ENCODE data around the gene NDUFS1.
"Not testable (repeated sequence)": the region's sequence is repeated elsewhere in the genome, so short reads cannot be mapped to it uniquely, and the experiment has no call there.

Gene NDUFS1

GRCh38 chr2:206160807-206161179 is 1.5 kb upstream of the NDUFS1 start:
- DNase-seq = no peak

- DNase-seq = peak; percentile 14
Measured at GRCh38 chr2:206160125-206160806, 1.0 kb upstream of the NDUFS1 start.

GRCh38 chr2:206158563-206159345 is 490 bp downstream of the NDUFS1 start:
- DNase-seq = no peak

DNA sequence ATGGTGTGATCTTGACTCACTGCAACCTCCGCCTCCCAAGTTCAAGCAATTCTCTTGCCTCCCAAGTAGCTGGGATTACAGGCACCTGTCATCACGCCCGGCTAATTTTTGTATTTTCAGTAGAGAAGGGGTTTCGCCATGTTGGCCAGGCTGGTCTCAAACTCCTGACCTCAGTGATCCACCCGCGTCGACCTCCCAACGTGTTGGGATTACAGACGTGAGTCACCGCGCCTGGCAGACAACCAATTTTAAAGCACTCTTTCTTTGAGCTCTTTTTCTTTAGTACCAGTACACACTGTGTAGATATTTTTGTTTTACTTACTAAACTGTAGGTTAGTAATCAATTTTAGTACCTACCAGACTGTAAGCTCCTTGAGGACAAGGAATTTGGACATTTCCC is 2.2 kb downstream of the NDUFS1 start:
- not testable (repeated sequence) for DNase-seq

GRCh38 chr2:206154197-206154596 is 5.0 kb downstream of the NDUFS1 start:
- DNase-seq = no peak

- DNase-seq = no peak
Measured at GRCh38 chr2:206150631-206151030, 8.6 kb downstream of the NDUFS1 start.

- DNase-seq = no peak
Measured at GRCh38 chr2:206150168-206150567, 9.1 kb downstream of the NDUFS1 start.

DNA sequence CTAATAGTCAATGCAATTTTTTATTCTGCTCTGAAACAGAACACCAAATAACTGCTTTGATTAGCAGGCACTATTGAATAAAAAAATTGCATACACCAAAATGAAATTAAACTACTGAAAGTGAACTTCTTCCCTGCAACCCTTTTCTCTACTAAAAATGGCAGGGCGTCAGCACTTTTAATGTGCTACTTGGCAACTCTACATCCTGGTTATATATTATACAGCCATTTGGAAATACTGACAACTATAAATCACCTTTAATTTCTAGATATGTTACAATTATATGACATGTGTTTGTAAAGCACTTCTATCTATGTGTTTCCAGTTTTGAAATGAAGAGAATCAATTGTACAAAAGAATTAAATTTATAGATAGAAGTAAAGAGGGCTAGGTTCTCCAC is 9.9 kb downstream of the NDUFS1 start:
- DNase-seq = no peak

DNA sequence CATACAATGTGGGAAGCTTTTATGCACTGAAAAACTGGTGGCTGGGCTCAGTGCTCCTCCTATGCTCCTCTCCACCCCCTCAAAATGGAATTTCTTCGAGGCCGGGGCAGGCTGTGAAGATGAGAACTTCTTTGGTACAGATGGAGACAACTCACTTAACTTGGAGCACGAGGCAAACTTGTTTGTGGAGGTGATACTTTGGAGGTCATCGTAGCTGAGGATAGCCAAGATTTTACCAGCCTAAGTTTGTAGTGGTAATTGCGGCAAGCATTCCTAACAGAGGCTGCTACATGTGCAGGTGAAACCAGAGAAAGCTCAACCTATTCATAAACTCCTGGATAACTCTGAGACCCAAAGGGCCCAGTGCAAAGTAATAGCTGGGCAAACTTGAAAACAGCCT is 13.6 kb downstream of the NDUFS1 start:
- no peak for DNase-seq

- DNase-seq = no peak
Measured at GRCh38 chr2:206144383-206144782, 14.9 kb downstream of the NDUFS1 start.

DNA sequence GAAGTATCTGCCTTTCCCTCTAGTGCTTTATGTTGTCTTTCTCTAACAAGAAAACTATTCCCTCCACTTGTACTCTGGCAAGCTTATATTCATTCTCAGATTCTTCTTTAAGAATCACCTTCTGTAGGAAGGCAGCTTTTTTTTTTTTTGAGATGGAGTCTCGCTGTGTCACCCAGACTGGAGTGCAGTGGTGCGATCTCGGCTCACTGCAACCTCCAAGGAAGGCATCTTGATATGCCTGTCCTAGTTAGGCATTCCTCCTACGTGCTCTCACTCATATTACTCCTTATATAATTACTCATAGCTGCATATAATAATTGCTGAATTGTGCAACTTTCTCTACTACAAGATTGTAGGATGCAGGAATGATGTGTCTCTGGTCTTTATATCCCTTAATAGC is 15.8 kb downstream of the NDUFS1 start:
- no peak for DNase-seq

DNA sequence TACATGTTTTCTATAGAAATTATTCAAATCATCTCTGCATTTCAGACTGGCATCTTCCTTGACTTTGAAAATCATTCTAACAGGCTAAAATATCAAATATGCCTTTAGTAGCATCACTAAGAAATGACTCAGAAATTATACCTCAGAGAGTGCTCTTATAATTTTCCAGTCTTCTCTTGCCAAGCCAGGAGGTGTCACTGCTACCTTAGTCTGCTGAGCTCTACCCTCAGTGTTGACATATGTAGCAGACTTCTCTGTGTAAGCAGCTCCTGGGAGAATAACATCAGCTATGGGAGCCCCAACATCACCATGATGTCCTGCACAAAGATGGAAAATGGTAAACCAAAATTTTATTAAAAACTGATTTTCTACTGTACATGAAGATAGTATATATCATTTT is 31.6 kb downstream of the NDUFS1 start:
- no peak for DNase-seq

- DNase-seq = no peak
Measured at GRCh38 chr2:206125901-206126300, 33.3 kb downstream of the NDUFS1 start.

DNA sequence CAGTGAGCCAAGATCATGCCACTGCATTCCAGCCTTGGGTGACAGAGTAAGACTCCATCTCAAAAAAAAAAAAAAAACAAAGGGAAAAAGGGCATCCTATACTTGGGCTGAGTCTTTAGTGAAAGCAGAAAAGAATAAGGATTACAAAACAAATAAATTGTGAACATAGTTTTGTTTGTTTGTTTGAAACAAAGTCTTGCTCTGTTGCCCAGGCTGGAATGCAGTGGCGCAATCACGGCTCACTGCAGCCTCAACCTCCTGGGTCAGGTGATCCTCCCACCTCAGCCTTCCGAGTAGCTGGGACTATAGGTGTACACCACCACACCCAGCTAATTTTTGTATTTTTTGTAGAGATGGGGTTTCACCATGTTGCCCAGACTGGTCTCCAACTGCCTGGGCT is 36.7 kb downstream of the NDUFS1 start:
- DNase-seq = not testable (repeated sequence)

DNA sequence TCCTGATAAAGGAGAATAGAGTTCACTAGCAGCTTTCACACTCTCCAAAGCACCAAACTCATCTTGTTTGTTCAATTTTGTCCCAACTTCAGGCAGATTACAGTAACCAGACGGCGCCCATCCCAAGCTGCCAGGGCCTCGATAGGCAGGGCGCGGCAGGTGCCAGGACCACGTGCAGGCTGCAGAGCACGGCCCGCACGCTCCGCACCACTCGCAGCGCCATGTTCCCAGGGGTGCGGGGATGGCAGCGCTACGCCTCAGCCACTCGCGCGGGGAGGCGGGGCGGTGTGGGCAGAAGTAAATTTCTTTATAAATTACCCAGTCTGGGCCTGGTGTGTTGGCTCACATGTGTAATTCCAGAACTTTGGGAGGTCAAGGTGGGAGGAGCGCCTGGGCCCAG is 43.0 kb downstream of the NDUFS1 start:
- no peak for DNase-seq

- DNase-seq = no peak
Measured at GRCh38 chr2:206115026-206115578, 44.1 kb downstream of the NDUFS1 start.

- DNase-seq = no peak
Measured at GRCh38 chr2:206112846-206113547, 46.2 kb downstream of the NDUFS1 start.

GRCh38 chr2:206112108-206112507 is 47.1 kb downstream of the NDUFS1 start:
- DNase-seq = no peak

DNA sequence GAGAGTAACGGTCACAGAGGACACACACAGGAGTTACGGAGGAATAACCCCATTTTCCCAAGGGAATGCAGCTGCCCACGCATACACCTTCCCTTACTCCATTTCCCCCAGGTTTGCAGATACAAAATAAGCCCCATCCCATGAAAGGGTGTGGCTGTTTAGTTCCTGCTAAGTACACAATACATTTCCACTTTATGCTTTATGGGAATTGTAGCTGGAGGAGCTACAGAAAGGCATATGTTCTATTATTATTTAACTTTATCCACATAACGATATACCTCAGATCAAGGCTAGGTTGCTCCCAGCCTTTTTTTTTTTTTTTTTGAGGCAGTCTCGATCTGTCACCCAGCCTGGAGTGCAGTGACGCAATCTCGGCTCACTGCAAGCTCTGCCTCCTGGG is 50.5 kb downstream of the NDUFS1 start:
- DNase-seq = no peak

DNA sequence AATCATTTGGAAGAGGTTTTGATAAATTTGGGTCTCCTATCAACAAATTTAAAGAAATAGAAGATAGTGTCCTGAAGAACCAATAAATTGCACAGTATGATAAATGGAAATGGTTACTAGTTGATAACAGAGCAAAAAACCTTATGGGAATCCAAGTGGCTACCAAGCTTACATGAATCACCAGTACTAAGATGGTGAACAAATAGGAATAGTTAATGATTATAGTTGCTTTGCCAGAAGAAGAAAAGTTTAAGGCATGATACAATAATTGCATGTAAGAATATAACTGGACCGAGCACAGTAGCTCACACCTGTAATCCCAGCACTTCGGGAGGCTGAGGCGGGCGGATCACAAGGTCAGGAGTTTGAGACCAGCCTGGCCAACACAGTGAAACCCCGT is 53.7 kb downstream of the NDUFS1 start:
- DNase-seq = no peak

- no peak for DNase-seq
Measured at GRCh38 chr2:206105038-206105437, 54.2 kb downstream of the NDUFS1 start.

DNA sequence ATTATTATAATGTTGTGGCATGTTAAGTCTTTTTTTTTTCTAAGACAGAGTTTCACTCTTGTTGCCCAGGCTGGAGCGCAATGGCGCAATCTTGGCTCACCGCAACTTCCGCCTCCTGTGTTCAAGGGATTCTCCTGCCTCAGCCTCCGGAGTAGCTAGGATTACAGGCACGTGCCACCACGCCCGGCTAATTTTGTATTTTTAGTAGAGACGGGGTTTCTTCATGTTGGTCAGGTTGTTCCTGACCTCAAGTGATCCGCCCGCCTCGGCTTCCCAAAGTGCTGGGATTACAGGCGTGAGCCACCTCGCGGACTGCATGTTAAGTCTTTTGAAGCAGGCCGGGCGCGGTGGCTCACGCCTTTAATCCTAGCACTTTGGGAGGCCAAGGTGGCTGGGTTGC is 60.4 kb downstream of the NDUFS1 start:
- DNase-seq = not testable (repeated sequence)

- DNase-seq = no peak
Measured at GRCh38 chr2:206098471-206098870, 60.8 kb downstream of the NDUFS1 start.

- no peak for DNase-seq
Measured at GRCh38 chr2:206096876-206097275, 62.4 kb downstream of the NDUFS1 start.
